NCI-H146 treated with DMSO at 0.1 percent for 48 hours (cell line): ENCODE results near the gene NAGA.
A peak's percentile ranks its signal among the peaks of the same experiment; 100 is the strongest.
"Not testable (repeated sequence)": the region's sequence is repeated elsewhere in the genome, so short reads cannot be mapped to it uniquely, and the experiment has no call there.

ENCODE experiments used
- DNase-seq: peaks from one replicate; lab custom pipeline; 2025; ENCODE audit not compliant: unreplicated experiment; lab: John Stamatoyannopoulos, UW

The NAGA gene

GRCh38 chr22:42070517-42071422 lies at the start of gene NAGA:
Gene NAGA, minus strand, starts transcription at chr22:42070812. Its CDS starts 515 bp downstream, at chr22:42070297.
- peak; percentile 86 for DNase-seq

- DNase-seq, result no peak
Measured at GRCh38 chr22:42116848-42117424, 46.3 kb upstream of the NAGA start.

GRCh38 chr22:42115420-42115830 lies 44.8 kb upstream of the NAGA start:
- DNase-seq, result not testable (repeated sequence)

GRCh38 chr22:42114721-42115120 lies 44.1 kb upstream of the NAGA start:
- DNase-seq, result no peak

GRCh38 chr22:42112793-42113192 lies 42.2 kb upstream of the NAGA start:
- not testable (repeated sequence) for DNase-seq

GRCh38 chr22:42111798-42112197 lies 41.2 kb upstream of the NAGA start:
- no peak for DNase-seq

GRCh38 chr22:42108848-42109247 lies 38.2 kb upstream of the NAGA start:
- DNase-seq, result no peak

GRCh38 chr22:42104332-42104860 lies 33.8 kb upstream of the NAGA start:
- DNase-seq, result not testable (repeated sequence)

GRCh38 chr22:42101199-42101598 lies 30.6 kb upstream of the NAGA start:
- no peak for DNase-seq

- no peak for DNase-seq
Measured at GRCh38 chr22:42091455-42091782, 20.8 kb upstream of the NAGA start.

- peak; percentile 94 for DNase-seq
Measured at GRCh38 chr22:42090596-42091454, 20.2 kb upstream of the NAGA start, which contains the start of gene NDUFA6. Gene NDUFA6, minus strand, starts transcription at chr22:42090772. Its CDS starts 28 bp downstream, at chr22:42090744.

GRCh38 chr22:42086051-42086450 lies 15.4 kb upstream of the NAGA start:
- DNase-seq, result no peak

GRCh38 chr22:42084874-42085273 lies 14.3 kb upstream of the NAGA start:
- DNase-seq, result no peak

- DNase-seq, result no peak
Measured at GRCh38 chr22:42083119-42083518, 12.5 kb upstream of the NAGA start.

- no peak for DNase-seq
Measured at GRCh38 chr22:42080287-42080686, 9.7 kb upstream of the NAGA start.

GRCh38 chr22:42079319-42080251 lies 9.0 kb upstream of the NAGA start, which contains the start of gene SMDT1:
Gene SMDT1, plus strand, starts transcription at chr22:42079700. Its CDS starts 69 bp downstream, at chr22:42079769.
- DNase-seq, result peak; percentile 91

GRCh38 chr22:42078469-42079318 lies 8.1 kb upstream of the NAGA start:
- no peak for DNase-seq

GRCh38 chr22:42077486-42078125 lies 7.0 kb upstream of the NAGA start:
- no peak for DNase-seq
